Upper lobe of left lung (tissue), 6 donors: Measurements from ENCODE around the gene PDE4D. TPM values are rescaled to one million over a fixed set of nuclear protein-coding genes. Genes with fewer than 3 reads are reported as not detected.

ENCODE experiments used
- ATAC-seq, 2 donors: fragments of 200-7000 bp; cut with Tn5 transposase; one replicate each; pipeline ENCODE4 v1.9.1; 2022; ENCODE audit warnings: mild to moderate bottlenecking in 2 of 2, moderate library complexity in 2 of 2; ENCODE audit not compliant: low FRiP score in 2 of 2
- DNase-seq, 2 donors: peaks; one replicate each; pipeline ENCODE4 v3.0.0-alpha.2; 2019 to 2020
- H3K27ac ChIP-seq, 4 donors: fragments of 200-600 bp; sonication (generic); one replicate each; pipeline ENCODE4 v1.5.1; 2016 to 2019
- H3K27me3 ChIP-seq, 4 donors: fragments of 200-600 bp; sonication (generic); one replicate each; pipeline ENCODE4 v1.5.1; 2017 to 2019
- H3K36me3 ChIP-seq, 4 donors: fragments of 200-600 bp; sonication (generic); one replicate each; pipeline ENCODE4 v1.5.1; 2016 to 2019
- H3K4me1 ChIP-seq, 4 donors: fragments of 200-600 bp; sonication (generic); one replicate each; pipeline ENCODE4 v1.5.1; 2018 to 2019
- H3K4me3 ChIP-seq, 4 donors: fragments of 200-600 bp; sonication (generic); one replicate each; pipeline ENCODE4 v1.5.1; 2017 to 2019; ENCODE audit warnings: mild to moderate bottlenecking in 2 of 4, moderate library complexity in 1 of 4
- H3K9me3 ChIP-seq, 4 donors: fragments of 200-600 bp; sonication (generic); one replicate each; pipeline ENCODE4 v1.5.1; 2018 to 2019
- EP300 ChIP-seq, 4 donors: sonication (generic); formaldehyde crosslinking; IDR thresholded peaks; one replicate each; pipeline ENCODE4 v1.5.1; 2017; ENCODE audit warnings: antibody characterized with exemption in 4 of 4, control low read depth in 2 of 4
- POLR2A ChIP-seq, 4 donors: fragments of 450-650 bp; IDR thresholded peaks; one replicate each; pipeline ENCODE4 v1.5.1; 2016 to 2017; ENCODE audit warnings: antibody characterized with exemption in 4 of 4, mild to moderate bottlenecking in 2 of 4
- POLR2AphosphoS5 ChIP-seq, 2 donors: sonication (generic); formaldehyde crosslinking; IDR thresholded peaks; one replicate each; pipeline ENCODE4 v1.5.1; 2017; ENCODE audit warnings: antibody characterized with exemption in 2 of 2
- WGBS, 2 donors: methylation state at CpG; one replicate each; pipeline ENCODE4 v1.1.5; 2017 to 2018; 5-methylcytosine and 5-hydroxymethylcytosine counted together
- total RNA-seq, 6 donors: library from RNA; depleted of rRNA in 4 of 6; stranded (reverse); fragments of >200 nt in 4 of 6; gene quantifications; one replicate each; pipeline versions ENCODE4 v1.1.0 to v1.2.1, GENCODE V29; 2016 to 2021
- TF ChIP-seq, protein P1 (sequence below), 6 experiments: fragments of 450-650 bp in 4 of 6; fragments of 200-600 bp in 2 of 6; sonication (generic) in 2 of 6; IDR thresholded peaks; one replicate each; pipeline ENCODE4 v1.5.1; 2016 to 2019; ENCODE audit warnings: antibody characterized with exemption in 6 of 6
- donor health status: DM: no; HTN: no; CAD: no; lungs with moderate emphysema.
- donor health status: DM: no; HTN: yes; CAD: no; lungs with severe emphysema.

The PDE4D gene
- total RNA-seq, 6 donors from 2014 or later, result 50.4 to 188 (median 84.0) TPM

- Histone ChIP-seq H3K4me1 (peaks cover 0 to 24% (median 14%) of the 10 kb centered on the region in 4 donors), H3K27me3 (no peaks in the 10 kb centered on the region), H3K9me3 (no peaks in the 10 kb centered on the region), H3K4me3 (peak overlapping the region in 2 of 4 donors; percentile 72 to 74), H3K36me3 (no peaks in the 10 kb centered on the region), H3K27ac (peak overlapping the region in 2 of 4 donors; percentile 9 to 37)
- DNase-seq, result no peak
- no peak for ATAC-seq
- TF ChIP-seq POLR2AphosphoS5 (IDR thresholded peaks at IDR 0.05) (no peak), POLR2A (IDR thresholded peaks at IDR 0.05) (no peak), EP300 (IDR thresholded peaks at IDR 0.05) (no peak)
- TF ChIP-seq, protein P1, sequence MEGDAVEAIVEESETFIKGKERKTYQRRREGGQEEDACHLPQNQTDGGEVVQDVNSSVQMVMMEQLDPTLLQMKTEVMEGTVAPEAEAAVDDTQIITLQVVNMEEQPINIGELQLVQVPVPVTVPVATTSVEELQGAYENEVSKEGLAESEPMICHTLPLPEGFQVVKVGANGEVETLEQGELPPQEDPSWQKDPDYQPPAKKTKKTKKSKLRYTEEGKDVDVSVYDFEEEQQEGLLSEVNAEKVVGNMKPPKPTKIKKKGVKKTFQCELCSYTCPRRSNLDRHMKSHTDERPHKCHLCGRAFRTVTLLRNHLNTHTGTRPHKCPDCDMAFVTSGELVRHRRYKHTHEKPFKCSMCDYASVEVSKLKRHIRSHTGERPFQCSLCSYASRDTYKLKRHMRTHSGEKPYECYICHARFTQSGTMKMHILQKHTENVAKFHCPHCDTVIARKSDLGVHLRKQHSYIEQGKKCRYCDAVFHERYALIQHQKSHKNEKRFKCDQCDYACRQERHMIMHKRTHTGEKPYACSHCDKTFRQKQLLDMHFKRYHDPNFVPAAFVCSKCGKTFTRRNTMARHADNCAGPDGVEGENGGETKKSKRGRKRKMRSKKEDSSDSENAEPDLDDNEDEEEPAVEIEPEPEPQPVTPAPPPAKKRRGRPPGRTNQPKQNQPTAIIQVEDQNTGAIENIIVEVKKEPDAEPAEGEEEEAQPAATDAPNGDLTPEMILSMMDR (IDR thresholded peaks at IDR 0.05), result no peak
These were observed 857.8 kb downstream of the PDE4D start for GRCh38 chr5:59035681-59036080.

GRCh38 chr5:59034498-59035186 is 858.9 kb downstream of the PDE4D start:
- no peaks in the 10 kb centered on the region for H3K27me3 ChIP-seq
- DNase-seq, result no peak
- no peak for TF ChIP-seq EP300 (IDR thresholded peaks at IDR 0.05)
- TF ChIP-seq, protein P1 (IDR thresholded peaks at IDR 0.05), result peak; percentile 24 to 53 (median 46)
- peaks cover 0 to 24% (median 10%) of the 10 kb centered on the region in 4 donors for H3K4me1 ChIP-seq
- H3K4me3 ChIP-seq, result peak overlapping the region in 1 of 4 donors; percentile 72
- peak overlapping the region in 1 of 4 donors; percentile 0 for H3K27ac ChIP-seq
- H3K9me3 ChIP-seq, result no peaks in the 10 kb centered on the region
- ATAC-seq, result no peak
- H3K36me3 ChIP-seq, result no peaks in the 10 kb centered on the region
- WGBS, 2 donors, result 62 to 74% methylated on average over 3 of the region's 3 CpGs

DNA sequence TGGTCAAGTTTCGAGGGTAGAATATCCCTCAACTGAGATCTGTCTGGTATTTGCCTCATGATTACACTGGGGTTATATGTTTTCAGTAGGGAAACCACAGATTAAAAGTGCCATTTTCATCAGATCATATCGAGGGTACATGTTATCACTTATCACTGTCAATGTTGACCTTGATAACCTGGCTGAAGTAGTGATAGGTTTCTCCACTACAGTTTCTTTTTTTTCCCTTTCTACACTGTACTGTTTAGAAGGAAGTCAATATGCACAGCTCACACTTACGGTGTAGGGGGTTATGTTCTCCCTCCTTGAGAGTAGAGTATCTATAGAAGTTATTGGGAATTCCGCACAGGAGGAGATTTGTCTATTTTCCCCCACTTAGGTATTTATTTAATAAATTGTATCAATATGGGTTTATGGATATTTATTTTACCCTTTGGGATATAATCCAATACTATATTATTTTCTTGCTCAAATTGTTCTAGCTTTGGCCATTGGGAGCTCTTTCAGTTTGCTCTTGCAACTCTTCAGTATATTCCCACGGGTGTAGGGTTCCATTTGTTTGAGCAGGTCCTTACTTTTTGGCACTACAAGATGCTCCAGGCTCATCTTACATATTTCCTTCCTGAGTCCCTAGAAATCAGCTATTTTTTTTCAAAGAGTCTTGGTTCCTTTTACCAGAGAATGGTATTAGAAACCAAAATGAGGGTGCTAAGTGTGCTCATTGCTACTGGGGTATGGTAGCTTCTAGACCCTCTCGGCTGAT is 866.2 kb downstream of the PDE4D start:
- 89 to 91% methylated on average over 6 of the region's 6 CpGs for WGBS, 2 donors
- Histone ChIP-seq H3K27me3 (no peaks in the 10 kb centered on the region), H3K4me1 (no peaks in the 10 kb centered on the region), H3K9me3 (no peaks in the 10 kb centered on the region), H3K27ac (no peak overlapping the region), H3K36me3 (peaks cover 0 to 3% (median 0%) of the 10 kb centered on the region in 4 donors), H3K4me3 (no peak overlapping the region)
- ATAC-seq, result no peak
- TF ChIP-seq, protein P1 (IDR thresholded peaks at IDR 0.05), result no peak
- no peak for TF ChIP-seq POLR2A (IDR thresholded peaks at IDR 0.05)
- TF ChIP-seq EP300 (IDR thresholded peaks at IDR 0.05), result no peak
- TF ChIP-seq POLR2AphosphoS5 (IDR thresholded peaks at IDR 0.05), result no peak
- DNase-seq, result no peak

DNA sequence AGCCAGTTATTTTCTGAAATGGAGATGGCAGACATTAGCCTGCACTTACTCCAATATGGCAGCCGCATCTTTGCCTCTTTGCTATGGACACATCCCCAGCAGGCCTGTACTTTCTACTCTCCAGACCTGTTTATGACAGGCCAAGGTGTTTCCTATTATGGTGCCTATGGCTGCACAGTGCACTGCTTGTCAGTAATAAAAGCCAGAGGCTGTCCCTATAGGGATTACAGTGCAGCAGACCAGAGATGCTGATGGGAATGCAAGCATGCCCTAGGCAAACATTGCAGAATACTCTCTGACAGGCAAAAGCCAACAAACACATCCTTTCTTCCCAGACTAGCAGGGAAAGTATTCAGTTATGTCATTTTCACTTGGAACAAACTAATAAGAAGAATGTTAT is 867.8 kb downstream of the PDE4D start:
- Histone ChIP-seq H3K4me1 (no peaks in the 10 kb centered on the region), H3K9me3 (no peaks in the 10 kb centered on the region), H3K36me3 (peaks cover 0 to 3% (median 0%) of the 10 kb centered on the region in 4 donors), H3K27ac (no peak overlapping the region), H3K27me3 (no peaks in the 10 kb centered on the region), H3K4me3 (no peak overlapping the region)
- WGBS, 2 donors, result 80 to 94% methylated on average over 1 of the region's 1 CpG
- ATAC-seq, result no peak
- DNase-seq, result no peak
- TF ChIP-seq POLR2A (IDR thresholded peaks at IDR 0.05) (no peak), EP300 (IDR thresholded peaks at IDR 0.05) (no peak), POLR2AphosphoS5 (IDR thresholded peaks at IDR 0.05) (no peak)
- TF ChIP-seq, protein P1 (IDR thresholded peaks at IDR 0.05), result no peak
